Esophagus squamous epithelium (tissue), 4 donors: Measurements from ENCODE around the gene MRPL38.

Experiments
- POLR2A ChIP-seq, 4 donors: fragments of 450-650 bp; IDR thresholded peaks; one replicate each; pipeline ENCODE4 v1.6.1; 2017; ENCODE audit warnings: antibody characterized with exemption in 4 of 4, mild to moderate bottlenecking in 4 of 4, moderate library complexity in 3 of 4
- TF ChIP-seq, protein P1 (sequence below), 6 experiments: fragments of 450-650 bp in 4 of 6; fragments of 200-600 bp in 2 of 6; sonication (generic) in 2 of 6; IDR thresholded peaks; one replicate each; pipeline ENCODE4 v1.5.1; 2016 to 2019; ENCODE audit warnings: antibody characterized with exemption in 6 of 6, mild to moderate bottlenecking in 4 of 6, moderate library complexity in 4 of 6

- TF ChIP-seq, protein P1, sequence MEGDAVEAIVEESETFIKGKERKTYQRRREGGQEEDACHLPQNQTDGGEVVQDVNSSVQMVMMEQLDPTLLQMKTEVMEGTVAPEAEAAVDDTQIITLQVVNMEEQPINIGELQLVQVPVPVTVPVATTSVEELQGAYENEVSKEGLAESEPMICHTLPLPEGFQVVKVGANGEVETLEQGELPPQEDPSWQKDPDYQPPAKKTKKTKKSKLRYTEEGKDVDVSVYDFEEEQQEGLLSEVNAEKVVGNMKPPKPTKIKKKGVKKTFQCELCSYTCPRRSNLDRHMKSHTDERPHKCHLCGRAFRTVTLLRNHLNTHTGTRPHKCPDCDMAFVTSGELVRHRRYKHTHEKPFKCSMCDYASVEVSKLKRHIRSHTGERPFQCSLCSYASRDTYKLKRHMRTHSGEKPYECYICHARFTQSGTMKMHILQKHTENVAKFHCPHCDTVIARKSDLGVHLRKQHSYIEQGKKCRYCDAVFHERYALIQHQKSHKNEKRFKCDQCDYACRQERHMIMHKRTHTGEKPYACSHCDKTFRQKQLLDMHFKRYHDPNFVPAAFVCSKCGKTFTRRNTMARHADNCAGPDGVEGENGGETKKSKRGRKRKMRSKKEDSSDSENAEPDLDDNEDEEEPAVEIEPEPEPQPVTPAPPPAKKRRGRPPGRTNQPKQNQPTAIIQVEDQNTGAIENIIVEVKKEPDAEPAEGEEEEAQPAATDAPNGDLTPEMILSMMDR (IDR thresholded peaks at IDR 0.05): no peak
- no peak for TF ChIP-seq POLR2A (IDR thresholded peaks at IDR 0.05)
These were observed 5.9 kb downstream of the MRPL38 start for GRCh38 chr17:75898791-75899190.
